A204.1 (cell line): ENCODE data around the gene CLIC4.
"Not testable (repeated sequence)": the region's sequence is repeated elsewhere in the genome, so short reads cannot be mapped to it uniquely, and the experiment has no call there.

Experiments used
- FAIRE-seq: peaks from 2 replicates; lab custom pipeline; 2012; peaks lifted over from hg19 to GRCh38; lab: Jason Lieb, UNC

Gene CLIC4

GRCh38 chr1:24822887-24823286 is 77.6 kb downstream of the CLIC4 start:
- no peak for FAIRE-seq

DNA sequence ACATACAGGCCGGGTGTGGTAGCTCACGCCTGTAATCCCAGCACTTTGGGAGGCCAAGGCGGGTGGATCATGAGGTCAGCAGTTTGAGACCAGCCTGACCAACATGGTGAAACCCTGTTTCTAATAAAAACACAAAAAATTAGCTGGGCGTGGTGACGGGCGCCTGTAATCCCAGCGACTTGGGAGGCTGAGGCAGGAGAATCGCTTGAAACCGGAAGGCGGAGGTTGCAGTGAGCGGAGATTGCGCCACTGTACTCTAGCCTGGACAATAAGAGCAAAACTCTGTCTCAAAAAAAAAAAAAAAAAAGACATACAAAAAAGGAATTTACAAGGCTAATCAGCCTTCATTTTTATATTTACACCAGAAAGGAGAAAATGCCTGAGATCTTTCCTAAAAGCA is 78.2 kb downstream of the CLIC4 start:
- FAIRE-seq = not testable (repeated sequence)

DNA sequence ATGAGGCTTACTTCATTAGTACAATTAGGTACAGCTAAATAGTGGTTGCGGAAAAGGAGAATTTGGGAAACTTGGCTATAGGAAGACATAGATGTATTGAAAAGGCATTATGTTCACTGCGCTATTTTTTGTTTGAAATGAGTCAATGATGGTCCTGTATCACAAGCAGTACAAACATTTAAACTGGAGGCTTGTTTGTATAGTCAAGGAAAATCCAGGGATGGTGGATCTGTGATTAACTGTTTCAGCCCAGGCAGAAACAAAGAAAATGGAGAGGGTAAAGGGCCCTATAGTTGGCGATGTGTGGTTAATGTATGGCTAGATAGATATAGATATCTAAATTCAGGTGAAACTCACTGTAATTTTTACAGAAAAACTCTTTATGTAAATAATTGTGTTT is 79.9 kb downstream of the CLIC4 start:
- no peak for FAIRE-seq

DNA sequence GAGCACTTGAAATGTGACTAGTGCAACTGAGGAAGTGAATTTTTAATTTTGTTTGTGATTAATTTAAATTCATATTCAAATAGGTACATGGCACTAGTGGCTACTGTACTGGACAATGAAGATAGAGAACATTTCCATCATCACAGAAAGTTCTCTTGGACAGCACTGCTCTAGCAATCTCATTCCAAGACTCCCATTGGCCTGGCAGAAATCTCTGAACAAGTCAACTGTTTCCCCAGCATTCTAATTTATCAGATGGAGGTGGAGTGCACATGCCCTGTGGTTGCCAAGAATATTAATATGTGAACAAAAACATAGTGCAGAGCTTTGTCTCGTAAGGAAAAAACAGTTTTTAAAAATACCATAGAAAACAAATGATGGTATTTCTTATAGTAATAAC is 81.3 kb downstream of the CLIC4 start:
- FAIRE-seq = no peak

DNA sequence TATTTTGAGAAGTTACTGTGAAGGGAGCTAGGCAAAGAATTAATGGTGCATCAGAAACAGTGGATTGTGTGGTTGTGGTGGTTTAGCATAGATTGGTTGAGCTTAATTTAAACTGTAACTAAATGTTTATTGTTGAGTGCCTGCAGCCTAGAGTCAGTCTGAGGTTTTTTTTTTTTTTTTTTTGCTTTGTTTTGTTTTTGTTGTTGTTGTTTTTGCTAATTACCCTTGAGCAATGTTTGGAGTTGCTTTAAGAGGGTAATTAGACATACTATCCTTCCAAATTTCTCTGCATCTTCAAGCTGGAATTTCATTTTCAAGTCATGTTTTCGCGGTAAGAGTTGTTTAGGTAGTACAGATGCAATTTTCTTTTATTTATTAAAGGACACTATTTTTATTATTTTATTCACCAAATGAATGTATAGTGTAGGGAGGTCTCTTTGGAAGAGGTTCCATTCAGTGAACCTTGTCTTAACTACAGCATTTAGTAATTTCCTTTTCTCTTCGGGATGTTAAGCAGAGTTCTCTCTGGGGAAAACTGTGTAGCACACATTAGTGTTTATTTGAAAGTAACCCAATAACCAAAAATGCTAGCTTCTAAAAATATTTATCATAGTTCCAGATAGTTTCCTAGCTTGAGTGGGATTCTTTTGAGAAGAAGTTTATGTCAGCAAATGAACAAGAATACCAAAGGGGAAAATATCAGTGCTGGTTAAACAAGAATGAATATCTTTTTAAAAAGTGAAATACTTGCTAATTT is 82.3 kb downstream of the CLIC4 start:
- no peak for FAIRE-seq

- no peak for FAIRE-seq
Observed at GRCh38 chr1:24828183-24828886, 83.1 kb downstream of the CLIC4 start.

DNA sequence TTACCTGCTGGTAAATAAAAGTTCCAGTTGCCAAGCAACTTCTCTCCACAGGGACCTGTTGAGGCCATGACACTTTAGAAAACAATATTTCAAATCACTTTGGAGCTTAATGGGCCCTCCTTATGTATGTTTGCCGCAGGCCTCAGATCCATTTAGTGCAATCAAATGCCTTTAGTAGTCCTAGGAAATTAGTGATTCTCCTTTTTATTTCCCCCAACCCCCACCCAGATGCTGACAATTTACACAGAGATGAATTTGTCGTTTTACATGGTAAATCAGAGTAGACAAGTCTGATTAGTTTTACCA is 83.6 kb downstream of the CLIC4 start:
- FAIRE-seq = no peak

DNA sequence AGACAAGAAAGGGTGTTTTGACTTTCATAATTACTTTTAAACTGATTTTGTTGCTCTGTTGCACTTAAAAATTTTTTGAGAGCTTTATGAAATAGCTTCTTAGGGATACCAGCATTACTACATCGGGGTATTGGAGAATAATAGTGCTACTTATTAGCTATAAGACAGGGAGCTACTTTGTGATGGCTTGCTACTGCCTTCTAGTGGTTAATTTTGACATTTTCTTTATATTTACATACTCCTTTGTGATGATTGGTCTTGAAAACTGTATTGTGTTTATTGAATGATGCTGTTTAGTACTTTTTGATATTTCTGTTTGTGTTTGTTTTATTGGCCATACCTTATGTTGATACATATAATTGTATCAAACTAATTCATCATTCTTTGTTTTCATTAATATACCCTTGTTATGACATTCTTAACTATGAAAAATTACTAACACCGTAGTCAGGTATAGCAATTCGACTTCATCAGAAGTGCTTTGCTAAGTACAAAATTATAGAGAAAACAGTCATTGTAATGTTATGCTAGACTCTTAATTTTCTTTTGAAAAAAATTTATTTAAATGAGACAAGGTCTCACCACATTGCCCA is 85.5 kb downstream of the CLIC4 start:
- peak; percentile 97 for FAIRE-seq

GRCh38 chr1:24841593-24841992 is 96.3 kb downstream of the CLIC4 start:
- no peak for FAIRE-seq

DNA sequence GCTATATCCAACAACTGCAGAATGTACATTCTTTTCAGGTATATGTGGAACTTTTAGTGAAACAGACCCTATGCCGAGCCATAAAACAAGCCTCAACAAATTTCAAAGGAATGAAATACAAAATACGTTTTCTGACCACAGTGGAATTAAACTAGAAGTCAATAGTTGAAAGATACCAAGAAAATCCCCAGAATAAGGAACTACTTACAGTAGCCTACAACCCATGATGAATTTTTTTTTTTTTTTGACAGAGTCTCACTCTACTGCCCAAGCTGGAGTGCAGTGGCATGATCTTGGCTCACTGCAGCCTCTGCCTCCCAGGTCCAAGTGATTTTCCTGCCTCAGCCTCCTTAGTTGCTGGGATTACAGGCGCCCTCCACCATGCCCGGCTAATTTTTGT is 101.4 kb downstream of the CLIC4 start:
- no peak for FAIRE-seq

- FAIRE-seq = no peak
Observed at GRCh38 chr1:24847995-24848881, 103.0 kb downstream of the CLIC4 start.

GRCh38 chr1:24849672-24850295 is 104.5 kb downstream of the CLIC4 start:
- FAIRE-seq = no peak

DNA sequence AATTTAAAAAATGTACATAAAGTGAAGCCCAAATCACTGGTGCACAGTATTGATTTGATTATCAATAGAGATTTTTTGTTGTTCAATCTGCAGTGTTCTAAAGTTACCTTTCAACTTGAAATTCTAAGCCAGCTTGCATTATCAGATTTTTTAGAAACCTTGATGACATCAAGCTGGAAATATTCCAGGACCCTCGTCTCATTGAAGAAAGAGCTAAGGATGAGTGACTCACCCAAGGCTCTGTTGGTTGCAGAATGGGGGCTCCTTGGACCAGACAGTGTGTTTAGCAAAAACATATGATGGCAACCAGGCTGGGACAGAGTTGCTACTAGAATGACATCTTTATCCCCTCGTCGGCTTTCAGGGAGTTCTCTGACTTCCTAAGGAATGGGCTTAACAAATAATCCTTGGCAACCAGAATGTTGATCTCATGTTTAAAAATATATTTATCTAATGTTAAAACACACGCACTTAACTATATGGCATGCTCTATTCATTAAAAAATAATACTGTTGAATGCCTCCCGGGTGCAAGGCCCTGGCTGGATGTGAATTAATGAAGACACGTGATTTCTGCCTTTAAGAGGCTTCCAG is 105.2 kb downstream of the CLIC4 start:
- FAIRE-seq = no peak

GRCh38 chr1:24853649-24854048 is 108.4 kb downstream of the CLIC4 start:
- FAIRE-seq = no peak

DNA sequence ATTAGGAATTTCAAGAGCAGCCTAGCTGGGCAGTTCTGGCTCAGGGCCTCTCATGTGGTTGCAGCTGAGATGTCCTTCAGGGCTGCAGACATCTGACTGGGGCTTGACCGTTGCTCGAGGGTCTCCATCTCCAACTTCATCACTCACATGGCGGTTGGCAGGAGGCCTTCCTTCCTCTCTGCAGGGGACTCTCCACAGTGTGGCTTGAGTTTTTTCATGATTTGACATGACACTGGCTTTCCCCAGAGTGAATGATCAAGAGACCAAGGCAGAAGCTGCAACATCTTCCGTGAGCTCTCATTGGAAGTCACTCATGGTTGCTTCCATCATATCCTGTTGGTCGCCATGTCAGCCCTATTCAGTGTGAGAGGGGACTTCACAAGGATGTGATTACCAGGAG is 110.2 kb downstream of the CLIC4 start:
- no peak for FAIRE-seq

- FAIRE-seq = no peak
Observed at GRCh38 chr1:24856787-24857506, 111.7 kb downstream of the CLIC4 start.

DNA sequence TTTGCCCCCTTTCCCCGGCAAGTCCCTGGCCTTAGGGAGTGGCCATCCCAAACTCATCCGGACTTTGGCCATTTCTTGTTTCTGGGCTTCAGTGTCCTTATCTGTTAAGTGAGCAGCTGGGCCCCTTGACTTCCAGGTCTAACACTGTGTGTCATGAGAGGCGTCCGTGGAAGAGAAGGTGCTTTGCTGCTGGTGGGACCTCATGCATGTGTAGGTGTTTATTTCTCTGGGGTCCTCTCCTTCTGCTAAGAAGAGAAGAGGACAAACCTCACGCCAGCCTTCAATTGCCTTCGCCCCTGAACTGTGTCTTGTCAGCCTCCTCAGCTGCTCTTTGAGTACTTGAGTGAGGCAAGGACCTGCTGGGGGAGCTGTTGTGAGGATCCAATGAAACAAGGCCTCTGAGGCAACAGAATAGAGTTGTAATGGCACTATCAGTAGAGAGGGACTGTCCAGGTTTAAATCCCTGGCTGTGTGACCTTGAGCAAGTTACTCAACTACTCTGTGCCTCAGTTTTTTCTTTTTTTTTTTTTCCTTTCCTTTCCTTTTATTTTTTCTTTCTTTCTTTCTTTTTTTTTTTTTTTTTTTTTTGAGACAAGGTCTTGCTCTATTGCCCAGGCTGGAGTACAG is 112.4 kb downstream of the CLIC4 start:
- FAIRE-seq = no peak

DNA sequence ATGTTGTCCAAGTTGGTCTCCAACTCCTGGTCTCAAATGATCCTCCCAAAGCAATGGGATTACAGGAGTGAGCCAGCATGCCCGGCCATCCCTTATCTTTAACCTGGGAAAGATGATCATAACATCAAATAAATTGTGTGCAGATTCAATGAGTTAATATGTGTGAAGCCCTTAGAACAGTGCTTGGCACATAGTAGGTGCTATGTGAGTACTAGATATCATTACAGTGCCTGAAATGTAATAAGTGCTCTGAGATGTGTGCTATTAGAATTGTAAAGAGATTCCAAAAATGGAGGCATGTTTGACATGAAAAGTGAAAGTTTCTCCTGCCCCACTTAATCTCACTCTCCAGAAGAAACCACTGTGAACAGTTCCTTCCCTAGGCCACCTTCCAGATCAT is 113.0 kb downstream of the CLIC4 start:
- FAIRE-seq = no peak

DNA sequence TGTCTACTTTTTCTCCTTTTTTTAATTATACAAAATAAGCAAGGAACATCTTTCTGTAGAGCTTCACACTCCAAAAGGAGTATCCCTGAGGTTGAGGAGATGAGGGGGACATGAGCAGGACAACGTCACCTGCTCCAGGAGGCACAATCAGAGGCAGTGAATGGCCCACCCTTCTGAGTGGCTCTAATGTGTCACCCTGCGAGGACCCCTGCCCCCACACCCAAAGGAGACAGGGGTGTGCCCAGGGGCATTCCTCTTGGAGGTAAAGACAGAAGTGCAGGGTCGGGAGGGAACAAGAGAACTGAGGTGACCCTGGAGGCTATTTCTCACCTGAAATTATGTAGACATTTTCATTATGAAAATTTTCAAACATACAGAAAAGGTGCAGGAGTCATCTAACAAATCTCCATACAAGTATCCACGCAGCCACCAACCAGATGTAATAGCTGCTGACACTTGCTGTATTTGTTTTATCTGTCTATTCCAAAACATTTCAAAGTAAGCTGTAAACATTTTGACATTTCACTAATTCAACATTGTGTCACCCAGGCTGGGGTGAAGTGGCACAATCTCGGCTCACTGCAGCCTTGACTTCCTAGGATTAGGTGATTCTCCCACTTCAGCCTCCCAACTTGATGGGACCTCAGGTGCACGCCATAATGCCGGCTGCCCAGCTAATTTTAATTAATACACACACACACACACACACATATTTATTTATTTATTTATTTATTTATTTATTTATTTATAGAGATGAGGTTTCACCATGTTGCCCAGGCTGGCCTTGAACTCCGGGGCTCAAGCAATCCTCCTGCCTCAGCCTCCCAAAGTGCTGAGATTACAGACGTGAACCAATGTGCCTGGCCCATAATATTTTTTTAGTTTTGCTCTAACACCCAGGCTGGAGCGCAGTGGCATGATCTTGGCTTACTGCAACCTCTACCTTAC is 114.1 kb downstream of the CLIC4 start:
- FAIRE-seq = no peak

DNA sequence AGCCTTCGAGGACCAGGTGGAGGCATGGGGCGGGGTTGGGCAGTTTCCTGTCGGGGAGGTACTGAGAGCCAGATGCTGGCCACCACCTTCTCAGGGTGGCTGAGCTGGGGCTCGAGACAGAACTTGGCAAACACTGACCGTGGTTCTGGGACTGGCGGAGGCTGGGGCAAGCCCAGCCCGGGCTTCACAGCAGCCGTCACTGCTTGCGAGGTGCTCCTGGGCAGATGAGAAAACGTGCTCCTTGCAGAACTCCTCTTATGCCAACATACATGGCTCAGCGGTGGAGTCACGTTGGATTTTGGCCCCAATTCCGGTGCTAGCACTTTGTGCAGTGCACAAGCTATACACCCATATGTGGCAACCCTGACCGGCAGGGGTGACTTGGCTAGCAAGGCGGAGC is 115.6 kb downstream of the CLIC4 start:
- no peak for FAIRE-seq
